K562 (cell line): ENCODE measurements around the gene KATNAL2. TPM values are rescaled to one million over a fixed set of nuclear protein-coding genes. Genes with fewer than 3 reads are reported as not detected.
"Not testable (repeated sequence)": the region's sequence is repeated elsewhere in the genome, so short reads cannot be mapped to it uniquely, and the experiment has no call there.

Experiments used
- ATAC-seq: fragments of 200-7000 bp; cut with Tn5 transposase; 3 replicates; pipeline ENCODE4 v1.9.1; 2020; ENCODE audit warnings: moderate library complexity
- BruUV-seq: library from RNA; stranded (reverse); fragments of 400-500 nt; replicated peaks from 2 replicates; lab custom pipeline; 2021; lab: Mats Ljungman, UMichigan
- CTCF ChIA-PET: fragments of 300-600 bp; formaldehyde crosslinking; extraction: SDS; loops from one replicate; lab custom pipeline; 2021; ENCODE audit warnings: low intra/inter-chr PET ratio; lab: Yijun Ruan, JAX
- POLR2A ChIA-PET: fragments of 300-600, 350-650 bp; sonication (Branson Sonifier 250); formaldehyde crosslinking; extraction: SDS; loops from one replicate; lab custom pipeline; 2021; ENCODE audit warnings: antibody characterized with exemption, inconsistent platforms; lab: Yijun Ruan, JAX
- DNase-seq, 4 experiments: peaks; one replicate each; pipeline versions ENCODE4 v3.0.0 to v3.0.0-alpha.2; 2011 to 2018; ENCODE audit warnings: low spot score in 3 of 4, mixed read lengths in 3 of 4; ENCODE audit errors: extremely low read depth in 1 of 4
- FAIRE-seq: peaks from 2 replicates; lab custom pipeline; 2011; peaks lifted over from hg19 to GRCh38; lab: Jason Lieb, UNC
- H2AFZ ChIP-seq: 2 replicates; pipeline ENCODE4 v1.6.0; 2011; ENCODE audit warnings: low read depth, low read length, control low read depth, inconsistent platforms
- H3K27ac ChIP-seq: fragments of 200-600 bp; 3 replicates; pipeline ENCODE4 v1.8.0; 2011; ENCODE audit warnings: low read depth, mild to moderate bottlenecking, control low read depth, inconsistent platforms, low read length, moderate library complexity, mixed read lengths; ENCODE audit errors: extremely low read depth
- H3K27me3 ChIP-seq, 2 experiments: fragments of 300-600 bp in 1 of 2; 2 replicates in 1 of 2; 3 replicates in 1 of 2; pipeline versions ENCODE4 v1.6.0 to v1.8.0; 2011; ENCODE audit warnings: inconsistent platforms in 2 of 2, low read length in 2 of 2, mild to moderate bottlenecking in 1 of 2, mixed read lengths in 1 of 2, moderate library complexity in 1 of 2; ENCODE audit not compliant: control insufficient read depth in 2 of 2, insufficient read depth in 2 of 2
- H3K36me3 ChIP-seq: fragments of 300-600 bp; 3 replicates; pipeline ENCODE4 v1.8.0; 2011; ENCODE audit warnings: mild to moderate bottlenecking, low read length, inconsistent platforms; ENCODE audit not compliant: control insufficient read depth, insufficient read depth
- H3K4me1 ChIP-seq, 2 experiments: fragments of 200-600 bp in 1 of 2; replicated peaks in 1 of 2; 2 replicates in 1 of 2; 3 replicates in 1 of 2; pipeline versions ENCODE4 v1.5.1 to v1.8.0; 2011; ENCODE audit warnings: inconsistent platforms in 2 of 2, low read length in 2 of 2, mild to moderate bottlenecking in 1 of 2, mixed read lengths in 1 of 2, moderate library complexity in 1 of 2; ENCODE audit not compliant: control insufficient read depth in 2 of 2, insufficient read depth in 2 of 2
- H3K4me2 ChIP-seq: 2 replicates; pipeline ENCODE4 v1.6.1; 2011; ENCODE audit warnings: low read length, control low read depth, inconsistent platforms, mixed read lengths; ENCODE audit not compliant: insufficient read depth
- H3K4me3 ChIP-seq: fragments of 200-600 bp; sonication (generic), shearing (Covaris generic); 2 replicates; pipeline ENCODE4 v1.5.1; 2016; ENCODE audit warnings: control low read depth, inconsistent platforms
- H3K79me2 ChIP-seq: fragments of 200-600 bp; 3 replicates; pipeline ENCODE4 v1.8.0; 2011; ENCODE audit warnings: low read length, inconsistent platforms; ENCODE audit not compliant: control insufficient read depth, insufficient read depth
- H3K9ac ChIP-seq, 2 experiments: 2 replicates each; pipeline versions ENCODE4 v1.6.0 to v1.6.1; 2011; ENCODE audit warnings: low read depth in 2 of 2, low read length in 2 of 2, control low read depth in 1 of 2, inconsistent platforms in 1 of 2, mild to moderate bottlenecking in 1 of 2, mixed read lengths in 1 of 2; ENCODE audit not compliant: insufficient read depth in 1 of 2
- H3K9me1 ChIP-seq: one replicate; pipeline ENCODE4 v1.6.0; 2011; ENCODE audit warnings: inconsistent platforms, mild to moderate bottlenecking, low read length, moderate library complexity; ENCODE audit not compliant: control insufficient read depth, insufficient read depth
- H3K9me3 ChIP-seq: replicated peaks from 2 replicates; pipeline ENCODE4 v1.5.1; 2011; ENCODE audit warnings: low read depth, low read length, inconsistent platforms; ENCODE audit not compliant: control insufficient read depth, insufficient read depth
- H4K20me1 ChIP-seq: replicated peaks from 2 replicates; pipeline ENCODE4 v1.6.1; 2011; ENCODE audit warnings: low read length, inconsistent platforms, mixed read lengths; ENCODE audit not compliant: control insufficient read depth, insufficient read depth
- WGBS: fragments of 100-300 bp; shearing (Covaris generic); methylation state at CpG from one replicate; pipeline ENCODE4 v1.1.6; 2016; ENCODE audit warnings: low coverage, mixed read lengths; ENCODE audit not compliant: insufficient coverage; ENCODE audit errors: missing lambda C conversion rate; 5-methylcytosine and 5-hydroxymethylcytosine counted together
- in situ Hi-C: fragments of 300-500 bp; cut with MboI; formaldehyde crosslinking; loops from 4 replicates; pipeline ENCODE4 v1.15.0; 2018; ENCODE audit warnings: inconsistent platforms, mixed read lengths
- intact Hi-C: fragments of 100-400 bp; cut with micrococcal nuclease; formaldehyde crosslinking; loops from 2 replicates; pipeline ENCODE4 v1.14.2; 2022
- polyA plus RNA-seq, 8 experiments: library from polyadenylated mRNA; depleted of rRNA in 4 of 8; stranded (reverse) in 5 of 8; unstranded in 3 of 8; fragments of >200 nt; fragmentation: Nextera tagmentation in 2 of 8; fragmentation: Illumina TruSeq in 1 of 8; extraction: Ambion mirVana in 2 of 8; extraction: Trizol in 1 of 8; gene quantifications; 2 replicates each; pipeline versions ENCODE4 v1.2.1 to v1.2.3, GENCODE V29; 2011 to 2014; ENCODE audit warnings: inconsistent platforms in 1 of 8, missing spikeins in 1 of 8
- total RNA-seq, 7 experiments: library from RNA; depleted of rRNA in 6 of 7; stranded (reverse); fragments of >200 nt in 6 of 7; fragmentation: Illumina TruSeq in 2 of 7; extraction: Trizol in 2 of 7; gene quantifications; 2 replicates each; pipeline versions ENCODE4 v1.2.1 to v1.2.3, GENCODE V29; 2011 to 2021; ENCODE audit warnings: low replicate concordance in 1 of 7

KATNAL2 gene
- total and polyA plus RNA-seq, 9 of the 15 experiments (the other 6 are each of a cell fraction or from before 2014, with no cell fraction given), result 0.08 to 1.2 (median 0.48) TPM

GRCh38 chr18:46969551-46969950, 52.1 kb downstream of the KATNAL2 start:
- in situ Hi-C loops, H3K4me3 ChIP-seq, BruUV-seq, POLR2A ChIA-PET, DNase-seq, H3K36me3 ChIP-seq, H3K4me2 ChIP-seq, H3K4me1 ChIP-seq, H4K20me1 ChIP-seq, H2AFZ ChIP-seq, H3K9me1 ChIP-seq, intact Hi-C loops, ATAC-seq, FAIRE-seq, CTCF ChIA-PET, H3K79me2 ChIP-seq, H3K27me3 ChIP-seq, H3K9ac ChIP-seq, H3K9me3 ChIP-seq, H3K27ac ChIP-seq: not testable (repeated sequence)
- no CpG with 5 or more reads among the region's 32 CpGs for WGBS

DNA sequence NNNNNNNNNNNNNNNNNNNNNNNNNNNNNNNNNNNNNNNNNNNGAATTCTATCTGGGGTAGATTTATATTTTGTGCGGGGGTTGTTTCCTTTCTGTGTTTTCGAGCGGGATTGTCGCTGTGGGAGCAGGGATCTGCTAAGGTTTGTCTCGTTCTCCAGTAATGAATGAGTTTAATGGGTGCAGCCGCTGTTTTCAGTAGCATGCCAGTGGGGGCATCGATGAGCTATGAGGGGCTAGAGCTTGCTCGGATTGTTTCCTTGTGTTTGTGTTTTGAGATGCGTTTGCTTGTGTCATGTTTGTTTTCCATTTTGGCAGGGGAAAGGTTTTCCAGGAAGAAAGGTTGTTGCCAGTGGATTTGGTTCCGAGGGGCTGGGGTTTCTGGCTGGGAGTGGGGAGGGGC, 102.5 kb downstream of the KATNAL2 start:
- H3K4me3 ChIP-seq, H3K9ac ChIP-seq, H3K27ac ChIP-seq, H3K4me2 ChIP-seq, CTCF ChIA-PET, ATAC-seq, DNase-seq, H3K79me2 ChIP-seq, BruUV-seq, H3K9me3 ChIP-seq, intact Hi-C loops, H2AFZ ChIP-seq, H3K27me3 ChIP-seq, H3K36me3 ChIP-seq, H3K4me1 ChIP-seq, FAIRE-seq, H4K20me1 ChIP-seq, POLR2A ChIA-PET, H3K9me1 ChIP-seq: not testable (repeated sequence)
- WGBS, result no CpG with 5 or more reads among the region's 10 CpGs
- in situ Hi-C loops, result loop anchor here (10.0 kb wide), 2 partner anchors 255 to 295 kb away; no protein-coding TSS in a partner anchor

DNA sequence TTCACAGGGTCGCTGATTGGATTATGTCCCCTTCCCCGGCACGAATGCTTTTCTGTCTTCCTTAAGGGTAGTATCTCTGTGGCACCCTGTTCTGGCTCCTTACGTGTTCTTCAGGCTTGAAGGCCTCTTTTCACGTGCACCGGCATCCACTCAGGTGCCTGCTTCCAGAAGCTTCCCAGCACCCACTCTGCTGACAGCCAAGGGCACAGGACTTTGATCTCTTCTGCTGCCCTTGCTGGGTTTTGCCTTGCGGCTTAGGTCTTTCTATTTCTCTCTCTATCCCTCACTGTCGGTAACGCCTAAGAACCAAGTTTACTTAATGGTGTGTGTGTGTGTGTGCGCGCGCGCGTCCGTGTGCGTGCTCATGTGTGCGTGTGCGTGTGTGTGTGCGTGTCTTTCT, 103.4 kb downstream of the KATNAL2 start:
- DNase-seq, H3K27ac ChIP-seq, H3K9me3 ChIP-seq, H3K36me3 ChIP-seq, H3K4me1 ChIP-seq, POLR2A ChIA-PET, FAIRE-seq, H3K4me2 ChIP-seq, H3K27me3 ChIP-seq, H4K20me1 ChIP-seq, H3K9ac ChIP-seq, H3K9me1 ChIP-seq, BruUV-seq, H3K4me3 ChIP-seq, H3K79me2 ChIP-seq, ATAC-seq, CTCF ChIA-PET, H2AFZ ChIP-seq, intact Hi-C loops: not testable (repeated sequence)
- WGBS, result no CpG with 5 or more reads among the region's 19 CpGs
- in situ Hi-C loops, result loop anchor here (10.0 kb wide), 2 partner anchors 256 to 296 kb away; no protein-coding TSS in a partner anchor

DNA sequence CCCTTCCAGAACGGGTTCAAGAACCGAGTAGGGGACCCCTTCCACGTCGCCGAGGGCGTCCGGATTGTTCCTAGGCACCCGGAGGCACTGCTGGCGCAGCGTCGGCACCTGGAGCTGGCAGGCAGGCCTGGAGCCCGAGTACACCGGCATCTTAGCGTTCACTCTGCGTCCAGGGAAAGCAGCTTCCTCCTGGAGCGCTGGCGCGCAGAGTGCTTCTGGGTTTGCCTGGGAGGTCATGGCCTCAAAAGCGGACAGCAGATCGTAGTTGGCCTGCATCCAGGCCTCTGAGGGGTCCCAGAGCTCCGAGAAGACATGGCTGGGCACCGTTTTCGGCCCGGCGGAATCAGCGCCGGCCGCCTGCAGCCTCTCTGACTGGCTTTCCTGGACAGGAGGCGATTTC, 105.4 kb downstream of the KATNAL2 start:
- H3K4me2 ChIP-seq, H3K36me3 ChIP-seq, CTCF ChIA-PET, POLR2A ChIA-PET, H3K9me1 ChIP-seq, H3K9me3 ChIP-seq, H3K27me3 ChIP-seq, H2AFZ ChIP-seq, FAIRE-seq, H4K20me1 ChIP-seq, ATAC-seq, H3K79me2 ChIP-seq, H3K4me3 ChIP-seq, H3K27ac ChIP-seq, H3K4me1 ChIP-seq, H3K9ac ChIP-seq, intact Hi-C loops, BruUV-seq, DNase-seq: not testable (repeated sequence)
- in situ Hi-C loops, result loop anchor here (10.0 kb wide), 2 partner anchors 258 to 298 kb away; no protein-coding TSS in a partner anchor
- 46% methylated on average over 9 of the region's 29 CpGs for WGBS
